RPMI7951 (cell line): ENCODE measurements around the gene SLCO3A1. TPM values are rescaled to one million over a fixed set of nuclear protein-coding genes. Genes with fewer than 3 reads are reported as not detected.

Experiments
- DNase-seq: peaks from one replicate; pipeline ENCODE4 v3.0.0-alpha.2; 2012; ENCODE audit warnings: low read depth
- total RNA-seq: library from RNA; depleted of rRNA; stranded (reverse); fragments of >200 nt; shearing (Covaris generic); gene quantifications from 2 replicates; pipeline ENCODE4 v1.2.3, GENCODE V29; 2014

Gene SLCO3A1
- total RNA-seq, 1 experiment from 2014 or later = 1.7 TPM

- DNase-seq = peak; percentile 58
Observed at GRCh38 chr15:92098869-92099268, 245.4 kb downstream of the SLCO3A1 start.

GRCh38 chr15:92100301-92100700, 246.8 kb downstream of the SLCO3A1 start:
- no peak for DNase-seq

GRCh38 chr15:92100751-92101150, 247.2 kb downstream of the SLCO3A1 start:
- DNase-seq = no peak

- DNase-seq = no peak
Observed at GRCh38 chr15:92101708-92102394, 248.3 kb downstream of the SLCO3A1 start.

GRCh38 chr15:92102395-92102755, 248.9 kb downstream of the SLCO3A1 start:
- no peak for DNase-seq

- no peak for DNase-seq
Observed at GRCh38 chr15:92104072-92104471, 250.6 kb downstream of the SLCO3A1 start.

GRCh38 chr15:92105611-92106010, 252.1 kb downstream of the SLCO3A1 start:
- no peak for DNase-seq

GRCh38 chr15:92107510-92107909, 254.0 kb downstream of the SLCO3A1 start:
- DNase-seq = no peak

- DNase-seq = no peak
Observed at GRCh38 chr15:92109191-92109873, 255.8 kb downstream of the SLCO3A1 start.

GRCh38 chr15:92111291-92111690, 257.8 kb downstream of the SLCO3A1 start:
- DNase-seq = no peak

- DNase-seq = no peak
Observed at GRCh38 chr15:92111751-92112150, 258.2 kb downstream of the SLCO3A1 start.

GRCh38 chr15:92112180-92112579, 258.7 kb downstream of the SLCO3A1 start:
- DNase-seq = peak; percentile 58

- peak; percentile 35 for DNase-seq
Observed at GRCh38 chr15:92112711-92113110, 259.2 kb downstream of the SLCO3A1 start.

GRCh38 chr15:92113832-92114231, 260.3 kb downstream of the SLCO3A1 start:
- no peak for DNase-seq

GRCh38 chr15:92115834-92116233, 262.3 kb downstream of the SLCO3A1 start:
- DNase-seq = no peak

- no peak for DNase-seq
Observed at GRCh38 chr15:92116330-92116729, 262.8 kb downstream of the SLCO3A1 start.

GRCh38 chr15:92117261-92117731, 263.8 kb downstream of the SLCO3A1 start:
- no peak for DNase-seq

GRCh38 chr15:92118162-92118935, 264.8 kb downstream of the SLCO3A1 start:
- no peak for DNase-seq

GRCh38 chr15:92118936-92119325, 265.4 kb downstream of the SLCO3A1 start:
- DNase-seq = no peak

- no peak for DNase-seq
Observed at GRCh38 chr15:92120094-92120795, 266.7 kb downstream of the SLCO3A1 start.

- no peak for DNase-seq
Observed at GRCh38 chr15:92121047-92121446, 267.5 kb downstream of the SLCO3A1 start.

GRCh38 chr15:92122259-92122658, 268.8 kb downstream of the SLCO3A1 start:
- DNase-seq = no peak
